T-helper 1 cell treated with Interleukin-12 subunit alpha and Interleukin-12 subunit beta and Interleukin-4 antibody, amounts not matched to agents 30 ng/mL and 1 ng/mL, for 36 hours (primary cell): Measurements from ENCODE around the gene UBXN6. TPM values are rescaled to one million over a fixed set of nuclear protein-coding genes. Genes with fewer than 3 reads are reported as not detected.

Source experiments
- intact Hi-C: fragments of 100-400 bp; cut with micrococcal nuclease; formaldehyde crosslinking; loops from one replicate; pipeline ENCODE4 v1.15.1; 2024
- total RNA-seq: library from RNA; stranded (reverse); gene quantifications from 2 replicates; pipeline ENCODE4 v1.2.3, GENCODE V29; 2022

Gene UBXN6
- total RNA-seq, 1 donor from 2014 or later: 46.3 TPM

GRCh38 chr19:4456843-4457653 is 546 bp downstream of the UBXN6 start:
- intact Hi-C loops: loop anchor here (1.0 to 5.0 kb wide), 6 partner anchors 14 to 1445 kb away; partner anchors contain the start of genes CHAF1A, NDUFA11, VMAC and YJU2

GRCh38 chr19:4456476-4456842 is 1.1 kb downstream of the UBXN6 start:
- intact Hi-C loops: loop anchor here (5.0 kb wide), 2 partner anchors 129 to 1446 kb away; partner anchors contain the start of genes NDUFA11 and VMAC

GRCh38 chr19:4455719-4456475 is 1.7 kb downstream of the UBXN6 start:
- intact Hi-C loops: loop anchor here (5.0 kb wide), 2 partner anchors 129 to 1446 kb away; partner anchors contain the start of genes NDUFA11 and VMAC

- intact Hi-C loops: loop anchor here (5.0 kb wide), 2 partner anchors 128 to 1447 kb away; partner anchors contain the start of genes NDUFA11 and VMAC
These were observed 2.6 kb downstream of the UBXN6 start for GRCh38 chr19:4454747-4455718.

- intact Hi-C loops: no loop called here
These were observed 4.1 kb downstream of the UBXN6 start for GRCh38 chr19:4453232-4454179.

GRCh38 chr19:4452230-4452990 is 5.2 kb downstream of the UBXN6 start:
- intact Hi-C loops: no loop called here

- intact Hi-C loops: no loop called here
These were observed 8.0 kb downstream of the UBXN6 start for GRCh38 chr19:4449639-4450028.

- intact Hi-C loops: no loop called here
These were observed 8.5 kb downstream of the UBXN6 start for GRCh38 chr19:4449022-4449638.

- intact Hi-C loops: no loop called here
These were observed 9.2 kb downstream of the UBXN6 start for GRCh38 chr19:4448147-4448985.

- intact Hi-C loops: no loop called here
These were observed 10.1 kb downstream of the UBXN6 start for GRCh38 chr19:4447327-4448146.

- intact Hi-C loops: no loop called here
These were observed 10.8 kb downstream of the UBXN6 start for GRCh38 chr19:4446704-4447200.

GRCh38 chr19:4445963-4446703 is 11.5 kb downstream of the UBXN6 start:
- intact Hi-C loops: no loop called here

- intact Hi-C loops: no loop called here
These were observed 12.5 kb downstream of the UBXN6 start for GRCh38 chr19:4444765-4445741.

GRCh38 chr19:4443966-4444764 is 13.4 kb downstream of the UBXN6 start:
- intact Hi-C loops: no loop called here
